Ishikawa (cell line): Measurements from ENCODE around the gene A3GALT2.

Experiments used
- CEBPB ChIP-seq: IDR thresholded peaks from 2 replicates; pipeline ENCODE4 v1.6.1; 2012
- CREB1 ChIP-seq: IDR thresholded peaks from 2 replicates; pipeline ENCODE4 v1.6.1; 2012; ENCODE audit warnings: low read depth
- EGR1 ChIP-seq: IDR thresholded peaks from 2 replicates; pipeline ENCODE4 v1.6.1; 2012
- FOXM1 ChIP-seq: IDR thresholded peaks from 2 replicates; pipeline ENCODE4 v1.6.1; 2012; ENCODE audit warnings: low read depth, borderline replicate concordance
- NFIC ChIP-seq: IDR thresholded peaks from 2 replicates; pipeline ENCODE4 v1.6.1; 2012
- RAD21 ChIP-seq: IDR thresholded peaks from 2 replicates; pipeline ENCODE4 v1.6.1; 2012; ENCODE audit warnings: low read depth
- TAF1 ChIP-seq: IDR thresholded peaks from 2 replicates; pipeline ENCODE4 v1.6.1; 2012; ENCODE audit warnings: low read depth, mild to moderate bottlenecking
- TF ChIP-seq, protein P1 (sequence below): IDR thresholded peaks from 2 replicates; pipeline ENCODE4 v1.6.1; 2012; ENCODE audit warnings: low read depth, mild to moderate bottlenecking
- TF ChIP-seq, protein P2 (sequence below): IDR thresholded peaks from 2 replicates; pipeline ENCODE4 v1.6.1; 2012

DNA sequence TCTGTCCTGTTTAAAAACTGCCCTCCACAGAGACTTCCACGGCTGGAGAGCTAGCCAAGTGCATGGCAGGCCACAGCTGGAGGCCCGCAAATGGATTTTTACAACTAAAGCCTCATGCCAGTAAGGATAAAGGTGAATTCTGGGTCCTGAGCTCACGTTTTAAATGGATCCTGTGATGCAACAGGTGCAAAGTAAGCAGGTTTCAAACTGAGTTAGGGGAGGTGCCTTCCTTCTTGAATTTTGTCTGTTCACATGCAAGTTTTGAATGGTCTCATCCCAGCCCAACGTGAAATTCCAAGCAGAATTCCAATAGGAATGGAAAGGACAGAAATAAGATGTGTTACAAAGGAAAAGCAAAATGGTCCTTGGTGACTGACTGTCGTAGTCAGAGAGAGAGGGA lies 36.2 kb upstream of the A3GALT2 start:
- no peak for TF ChIP-seq TAF1
- TF ChIP-seq, protein P1, sequence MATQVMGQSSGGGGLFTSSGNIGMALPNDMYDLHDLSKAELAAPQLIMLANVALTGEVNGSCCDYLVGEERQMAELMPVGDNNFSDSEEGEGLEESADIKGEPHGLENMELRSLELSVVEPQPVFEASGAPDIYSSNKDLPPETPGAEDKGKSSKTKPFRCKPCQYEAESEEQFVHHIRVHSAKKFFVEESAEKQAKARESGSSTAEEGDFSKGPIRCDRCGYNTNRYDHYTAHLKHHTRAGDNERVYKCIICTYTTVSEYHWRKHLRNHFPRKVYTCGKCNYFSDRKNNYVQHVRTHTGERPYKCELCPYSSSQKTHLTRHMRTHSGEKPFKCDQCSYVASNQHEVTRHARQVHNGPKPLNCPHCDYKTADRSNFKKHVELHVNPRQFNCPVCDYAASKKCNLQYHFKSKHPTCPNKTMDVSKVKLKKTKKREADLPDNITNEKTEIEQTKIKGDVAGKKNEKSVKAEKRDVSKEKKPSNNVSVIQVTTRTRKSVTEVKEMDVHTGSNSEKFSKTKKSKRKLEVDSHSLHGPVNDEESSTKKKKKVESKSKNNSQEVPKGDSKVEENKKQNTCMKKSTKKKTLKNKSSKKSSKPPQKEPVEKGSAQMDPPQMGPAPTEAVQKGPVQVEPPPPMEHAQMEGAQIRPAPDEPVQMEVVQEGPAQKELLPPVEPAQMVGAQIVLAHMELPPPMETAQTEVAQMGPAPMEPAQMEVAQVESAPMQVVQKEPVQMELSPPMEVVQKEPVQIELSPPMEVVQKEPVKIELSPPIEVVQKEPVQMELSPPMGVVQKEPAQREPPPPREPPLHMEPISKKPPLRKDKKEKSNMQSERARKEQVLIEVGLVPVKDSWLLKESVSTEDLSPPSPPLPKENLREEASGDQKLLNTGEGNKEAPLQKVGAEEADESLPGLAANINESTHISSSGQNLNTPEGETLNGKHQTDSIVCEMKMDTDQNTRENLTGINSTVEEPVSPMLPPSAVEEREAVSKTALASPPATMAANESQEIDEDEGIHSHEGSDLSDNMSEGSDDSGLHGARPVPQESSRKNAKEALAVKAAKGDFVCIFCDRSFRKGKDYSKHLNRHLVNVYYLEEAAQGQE = no peak
- TF ChIP-seq CEBPB = no peak
- TF ChIP-seq, protein P2, sequence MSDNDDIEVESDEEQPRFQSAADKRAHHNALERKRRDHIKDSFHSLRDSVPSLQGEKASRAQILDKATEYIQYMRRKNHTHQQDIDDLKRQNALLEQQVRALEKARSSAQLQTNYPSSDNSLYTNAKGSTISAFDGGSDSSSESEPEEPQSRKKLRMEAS = no peak
- no peak for TF ChIP-seq FOXM1
- no peak for TF ChIP-seq RAD21
- no peak for TF ChIP-seq EGR1
- TF ChIP-seq NFIC = no peak
- no peak for TF ChIP-seq CREB1
